Neural progenitor cell (in vitro differentiated cells): Measurements from ENCODE around the gene FAM25A. TPM values are rescaled to one million over a fixed set of nuclear protein-coding genes. Genes with fewer than 3 reads are reported as not detected.

Experiments
- DNase-seq: peaks from one replicate; pipeline ENCODE4 v3.0.0-alpha.2; 2016; ENCODE audit warnings: low spot score
- H2AFZ ChIP-seq: fragments of 200-600 bp; sonication (generic); replicated peaks from 2 replicates; pipeline ENCODE4 v1.6.1; 2016; ENCODE audit warnings: antibody characterized with exemption
- H3F3A ChIP-seq: fragments of 200-600 bp; sonication (generic); 2 replicates; pipeline ENCODE4 v1.6.1; 2016; ENCODE audit warnings: antibody characterized with exemption, low read depth
- H3K27ac ChIP-seq: fragments of 200-600 bp; sonication (generic); 2 replicates; pipeline ENCODE4 v1.5.1; 2016; ENCODE audit warnings: mild to moderate bottlenecking
- H3K27me3 ChIP-seq: fragments of 200-600 bp; sonication (generic); 2 replicates; pipeline ENCODE4 v1.6.1; 2016; ENCODE audit warnings: mild to moderate bottlenecking, moderate library complexity
- H3K36me3 ChIP-seq: fragments of 200-600 bp; sonication (generic); 2 replicates; pipeline ENCODE4 v1.5.1; 2016
- H3K4me1 ChIP-seq: fragments of 200-600 bp; sonication (generic); 2 replicates; pipeline ENCODE4 v1.6.1; 2016; ENCODE audit warnings: mixed run types
- H3K4me2 ChIP-seq: fragments of 200-600 bp; sonication (generic); 2 replicates; pipeline ENCODE4 v1.6.1; 2016
- H3K4me3 ChIP-seq: fragments of 200-600 bp; sonication (generic); 2 replicates; pipeline ENCODE4 v1.5.1; 2016
- H3K79me2 ChIP-seq: fragments of 200-600 bp; sonication (generic); 2 replicates; pipeline ENCODE4 v1.6.1; 2016; ENCODE audit warnings: low read depth
- H3K9ac ChIP-seq: fragments of 200-600 bp; sonication (generic); 2 replicates; pipeline ENCODE4 v1.6.1; 2016
- H3K9me3 ChIP-seq: fragments of 200-600 bp; sonication (generic); 2 replicates; pipeline ENCODE4 v1.5.1; 2016; ENCODE audit warnings: low read depth
- H4K20me1 ChIP-seq: fragments of 200-600 bp; sonication (generic); 2 replicates; pipeline ENCODE4 v1.6.1; 2016; ENCODE audit warnings: low read depth
- H3K27ac Mint-ChIP-seq: 3 replicates; pipeline ENCODE4 v1.8.0; 2021; ENCODE audit warnings: mixed read lengths
- H3K27me3 Mint-ChIP-seq: 2 replicates; pipeline ENCODE4 v1.8.0; 2022; ENCODE audit warnings: low read depth, mild to moderate bottlenecking, inconsistent platforms, moderate library complexity, mixed read lengths; ENCODE audit not compliant: insufficient read depth
- H3K36me3 Mint-ChIP-seq: 3 replicates; pipeline ENCODE4 v1.8.0; 2021; ENCODE audit warnings: mixed read lengths
- H3K4me1 Mint-ChIP-seq: 3 replicates; pipeline ENCODE4 v1.8.0; 2021; ENCODE audit warnings: mixed read lengths
- H3K4me3 Mint-ChIP-seq: 3 replicates; pipeline ENCODE4 v1.8.0; 2021; ENCODE audit warnings: mild to moderate bottlenecking, moderate library complexity, mixed read lengths
- H3K9me3 Mint-ChIP-seq: 3 replicates; pipeline ENCODE4 v1.8.0; 2020; ENCODE audit warnings: mixed read lengths
- CTCF ChIP-seq: fragments of 200-600 bp; sonication (generic); IDR thresholded peaks from 2 replicates; pipeline ENCODE4 v1.5.1; 2017; ENCODE audit warnings: antibody characterized with exemption, mild to moderate bottlenecking
- EZH2 ChIP-seq: fragments of 200-600 bp; sonication (generic); IDR thresholded peaks from 2 replicates; pipeline ENCODE4 v1.6.1; 2017; ENCODE audit warnings: antibody characterized with exemption, mild to moderate bottlenecking, moderate library complexity
- EZH2phosphoT487 ChIP-seq: fragments of 200-600 bp; sonication (generic); IDR thresholded peaks from 2 replicates; pipeline ENCODE4 v1.6.1; 2017; ENCODE audit warnings: antibody characterized with exemption
- total RNA-seq: library from RNA; depleted of rRNA; stranded (reverse); fragments of >200 nt; gene quantifications from 2 replicates; pipeline ENCODE4 v1.2.3, GENCODE V29; 2015; ENCODE audit warnings: low replicate concordance

Gene FAM25A
- total RNA-seq, 1 donor from 2014 or later = not detected

GRCh38 chr10:87030912-87031635 is 11.0 kb downstream of the FAM25A start:
- peaks cover 10% of the 10 kb centered on the region for H3K9me3 Mint-ChIP-seq
- H3K4me1 Mint-ChIP-seq = no peaks in the 10 kb centered on the region
- H3K36me3 Mint-ChIP-seq = no peaks in the 10 kb centered on the region
- H3K9me3 ChIP-seq = no peaks in the 10 kb centered on the region
- TF ChIP-seq CTCF (no peak), EZH2phosphoT487 (no peak), EZH2 (no peak)
- H3K4me2 ChIP-seq = no peak overlapping the region
- no peaks in the 10 kb centered on the region for H4K20me1 ChIP-seq
- H3K27me3 Mint-ChIP-seq = no peaks in the 10 kb centered on the region
- H3K4me1 ChIP-seq = no peaks in the 10 kb centered on the region
- no peak overlapping the region for H3K4me3 ChIP-seq
- H3K4me3 Mint-ChIP-seq = no peak overlapping the region
- H3K36me3 ChIP-seq = no peaks in the 10 kb centered on the region
- no peak overlapping the region for H2AFZ ChIP-seq
- H3K9ac ChIP-seq = no peak overlapping the region
- no peak overlapping the region for H3K27ac ChIP-seq
- no peaks in the 10 kb centered on the region for H3K27me3 ChIP-seq
- H3K79me2 ChIP-seq = no peaks in the 10 kb centered on the region
- H3K27ac Mint-ChIP-seq = no peak overlapping the region
- DNase-seq = no peak
- H3F3A ChIP-seq = no peaks in the 10 kb centered on the region

GRCh38 chr10:87036623-87037022 is 16.5 kb downstream of the FAM25A start:
- no peak overlapping the region for H3K27ac Mint-ChIP-seq
- H3F3A ChIP-seq = no peaks in the 10 kb centered on the region
- no peaks in the 10 kb centered on the region for H3K36me3 Mint-ChIP-seq
- peaks cover 3% of the 10 kb centered on the region for H3K27me3 Mint-ChIP-seq
- H3K4me2 ChIP-seq = no peak overlapping the region
- no peak for DNase-seq
- no peak overlapping the region for H3K27ac ChIP-seq
- H3K9ac ChIP-seq = no peak overlapping the region
- H2AFZ ChIP-seq = no peak overlapping the region
- H3K4me1 ChIP-seq = no peaks in the 10 kb centered on the region
- H3K79me2 ChIP-seq = no peaks in the 10 kb centered on the region
- no peak overlapping the region for H3K4me3 ChIP-seq
- no peaks in the 10 kb centered on the region for H3K4me1 Mint-ChIP-seq
- H3K36me3 ChIP-seq = no peaks in the 10 kb centered on the region
- no peak overlapping the region for H3K4me3 Mint-ChIP-seq
- TF ChIP-seq CTCF (no peak), EZH2 (no peak), EZH2phosphoT487 (no peak)
- no peaks in the 10 kb centered on the region for H3K27me3 ChIP-seq
- H3K9me3 ChIP-seq = no peaks in the 10 kb centered on the region
- H4K20me1 ChIP-seq = no peaks in the 10 kb centered on the region
- H3K9me3 Mint-ChIP-seq = no peaks in the 10 kb centered on the region

GRCh38 chr10:87038286-87038717 is 18.2 kb downstream of the FAM25A start:
- Histone ChIP-seq H2AFZ (no peak overlapping the region), H3K36me3 (no peaks in the 10 kb centered on the region), H3K27ac (no peak overlapping the region), H3K4me3 (no peak overlapping the region), H4K20me1 (no peaks in the 10 kb centered on the region), H3K4me1 (no peaks in the 10 kb centered on the region), H3K9ac (no peak overlapping the region), H3K27me3 (no peaks in the 10 kb centered on the region), H3K79me2 (no peaks in the 10 kb centered on the region), H3F3A (no peaks in the 10 kb centered on the region), H3K9me3 (no peaks in the 10 kb centered on the region), H3K4me2 (no peak overlapping the region)
- H3K4me3 Mint-ChIP-seq = no peak overlapping the region
- DNase-seq = no peak
- H3K36me3 Mint-ChIP-seq = no peaks in the 10 kb centered on the region
- no peak for TF ChIP-seq CTCF
- no peak for TF ChIP-seq EZH2
- no peak for TF ChIP-seq EZH2phosphoT487
- no peaks in the 10 kb centered on the region for H3K9me3 Mint-ChIP-seq
- H3K4me1 Mint-ChIP-seq = no peaks in the 10 kb centered on the region
- no peak overlapping the region for H3K27ac Mint-ChIP-seq
- H3K27me3 Mint-ChIP-seq = peaks cover 3% of the 10 kb centered on the region
